Measurements from ENCODE around the gene RIT2. TPM values are rescaled to one million over a fixed set of nuclear protein-coding genes. Genes with fewer than 3 reads are reported as not detected.
A peak's percentile ranks its signal among the peaks of the same experiment; 100 is the strongest.

Gene RIT2
- total RNA-seq, 1 donor, result not detected

- TF ChIP-seq CTCF (IDR thresholded peaks at IDR 0.05; ENCODE audit: insufficient read depth, low read length), result no peak
- no peak for DNase-seq (ENCODE audit: low read depth)
- H3K4me3 ChIP-seq (ENCODE audit: low read depth, low read length), result no peak overlapping the region
Observed at GRCh38 chr18:42861271-42861670, 254.2 kb downstream of the RIT2 start.

GRCh38 chr18:42860548-42860947, 254.9 kb downstream of the RIT2 start:
- DNase-seq (ENCODE audit: low read depth), result no peak
- no peak for TF ChIP-seq CTCF (IDR thresholded peaks at IDR 0.05; ENCODE audit: insufficient read depth, low read length)
- no peak overlapping the region for H3K4me3 ChIP-seq (ENCODE audit: low read depth, low read length)

GRCh38 chr18:42860011-42860410, 255.5 kb downstream of the RIT2 start:
- no peak for TF ChIP-seq CTCF (IDR thresholded peaks at IDR 0.05; ENCODE audit: insufficient read depth, low read length)
- DNase-seq (ENCODE audit: low read depth), result no peak
- no peak overlapping the region for H3K4me3 ChIP-seq (ENCODE audit: low read depth, low read length)

GRCh38 chr18:42854558-42854957, 260.9 kb downstream of the RIT2 start:
- no peak overlapping the region for H3K4me3 ChIP-seq (ENCODE audit: low read depth, low read length)
- no peak for DNase-seq (ENCODE audit: low read depth)
- TF ChIP-seq CTCF (IDR thresholded peaks at IDR 0.05; ENCODE audit: insufficient read depth, low read length), result no peak

GRCh38 chr18:42850174-42851083, 265.1 kb downstream of the RIT2 start:
- no peak for DNase-seq (ENCODE audit: low read depth)
- H3K4me3 ChIP-seq (ENCODE audit: low read depth, low read length), result no peak overlapping the region
- no peak for TF ChIP-seq CTCF (IDR thresholded peaks at IDR 0.05; ENCODE audit: insufficient read depth, low read length)

- DNase-seq (ENCODE audit: low read depth), result peak; percentile 2
- no peak overlapping the region for H3K4me3 ChIP-seq (ENCODE audit: low read depth, low read length)
Observed at GRCh38 chr18:42839408-42839807, 276.1 kb downstream of the RIT2 start.

More at GRCh38 chr18:42839408-42839807, 276.1 kb downstream of the RIT2 start:
- no peak for TF ChIP-seq CTCF (IDR thresholded peaks at IDR 0.05; ENCODE audit: insufficient read depth, low read length)
